C4-2B (cell line): ENCODE results near the gene MATR3.

Source experiments
- H3K27ac ChIP-seq: fragments of 450-650 bp; 2 replicates; pipeline ENCODE4 v1.5.1; 2017
- CTCF ChIP-seq: fragments of 450-650 bp; conservative IDR thresholded peaks from 2 replicates; pipeline ENCODE4 v1.5.1; 2017; ENCODE audit warnings: mild to moderate bottlenecking
- ZFX ChIP-seq: fragments of 450-650 bp; IDR thresholded peaks from 2 replicates; pipeline ENCODE4 v1.6.1; 2017

Gene MATR3

GRCh38 chr5:139361835-139362429, 68.4 kb downstream of the MATR3 start:
- no peak overlapping the region for H3K27ac ChIP-seq
- TF ChIP-seq ZFX (no peak), CTCF (no peak)

- no peak for TF ChIP-seq CTCF
- no peak for TF ChIP-seq ZFX
- no peak overlapping the region for H3K27ac ChIP-seq
Observed at GRCh38 chr5:139363937-139364336, 70.4 kb downstream of the MATR3 start.

GRCh38 chr5:139364466-139364865, 70.9 kb downstream of the MATR3 start:
- no peak for TF ChIP-seq ZFX
- no peak for TF ChIP-seq CTCF
- no peak overlapping the region for H3K27ac ChIP-seq

GRCh38 chr5:139368613-139369012, 75.1 kb downstream of the MATR3 start:
- no peak overlapping the region for H3K27ac ChIP-seq
- TF ChIP-seq CTCF (no peak), ZFX (no peak)

GRCh38 chr5:139369181-139369580, 75.6 kb downstream of the MATR3 start:
- H3K27ac ChIP-seq: no peak overlapping the region
- TF ChIP-seq ZFX (no peak), CTCF (no peak)

GRCh38 chr5:139371482-139372435, 78.2 kb downstream of the MATR3 start:
- H3K27ac ChIP-seq: no peak overlapping the region
- TF ChIP-seq CTCF: no peak

- peak overlapping the region; percentile 84 for H3K27ac ChIP-seq
- TF ChIP-seq CTCF: no peak
- no peak for TF ChIP-seq ZFX
Observed at GRCh38 chr5:139374909-139375308, 81.4 kb downstream of the MATR3 start.
